ENCODE measurements around the gene CDC25B. TPM values are rescaled to one million over a fixed set of nuclear protein-coding genes. Genes with fewer than 3 reads are reported as not detected.

Gene CDC25B
- total and polyA plus RNA-seq, 2 of the 8 experiments (the other 6 are each of a cell fraction or from before 2014, with no cell fraction given) = 21.7 to 31.2 TPM

DNA sequence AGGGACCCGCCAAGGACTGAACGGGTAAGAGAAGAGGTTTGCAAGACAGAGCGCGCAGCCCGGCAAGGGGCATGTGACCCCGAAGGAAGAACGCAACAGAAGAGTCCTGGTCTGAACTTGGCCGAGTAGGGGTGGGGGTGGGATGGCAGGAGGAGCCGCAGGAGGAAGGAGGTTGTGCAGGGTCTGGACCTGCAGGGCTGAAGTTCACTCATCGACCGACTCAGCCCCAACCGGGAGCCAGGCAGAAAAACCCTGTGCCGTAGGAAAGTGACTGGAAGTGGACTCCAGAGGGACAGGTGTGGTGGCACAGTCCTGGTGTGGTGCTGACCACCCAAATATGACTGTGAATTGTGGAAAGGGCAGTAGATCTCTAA is 43.7 kb upstream of the CDC25B start:
- peaks cover 0 to 17% (median 4%) of the 10 kb centered on the region in 4 experiments; a peak in 5 of 7 replicates for H3K4me1 ChIP-seq (replicated peaks in 1 of 4; ENCODE audit: control insufficient read depth in 3 of 4, insufficient read depth in 4 of 4, low read length in 3 of 4)

More for the DNA sequence above, 43.7 kb upstream of the CDC25B start:
- Histone ChIP-seq H3K79me2 (ENCODE audit: control insufficient read depth in 1 of 2, insufficient read depth in 2 of 2, low read length in 2 of 2) (no peaks in the 10 kb centered on the region), H3K27ac (ENCODE audit: low read depth, low read length) (no peak overlapping the region), H3K4me2 (ENCODE audit: insufficient read depth in 1 of 2, low read depth in 2 of 2, low read length in 2 of 2) (peak overlapping the region; percentile 51 to 89), H3K9me3 (ENCODE audit: insufficient read depth in 2 of 2, low read depth in 1 of 2, low read length in 1 of 2) (no peaks in the 10 kb centered on the region), H2BK12ac (ENCODE audit: low read depth, low read length) (no peak overlapping the region; the same call in 1 of the 2 replicates), H3K23ac (ENCODE audit: insufficient read length) (no peak overlapping the region), H3K4ac (replicated peaks; ENCODE audit: insufficient read length, low read depth, low read length) (no peak overlapping the region), H3K14ac (ENCODE audit: insufficient read length) (no peak overlapping the region), H3K79me1 (ENCODE audit: low read depth, low read length) (no peaks in the 10 kb centered on the region; the same call in 1 of the 2 replicates), H3K4me3 (ENCODE audit: extremely low read depth in 1 of 4, insufficient read depth in 2 of 4, low read depth in 3 of 4, low read length in 4 of 4) (peak overlapping the region; percentile 16 to 50 (median 33); a peak in 5 of 8 replicates), H3K27me3 (replicated peaks in 1 of 4; ENCODE audit: control insufficient read depth in 3 of 4, extremely low read depth in 1 of 4, insufficient read depth in 3 of 4, low read length in 3 of 4) (peaks cover 4 to 22% (median 17%) of the 10 kb centered on the region in 4 experiments), H2BK20ac (ENCODE audit: low read length) (no peak overlapping the region), H3K23me2 (ENCODE audit: low read depth, low read length) (peaks cover 19% of the 10 kb centered on the region), H2BK15ac (ENCODE audit: low read length) (peak overlapping the region; percentile 98; the same call in 1 of the 2 replicates), H2AK5ac (ENCODE audit: low read depth, low read length) (peak overlapping the region; percentile 25; the same call in 1 of the 2 replicates), H3K36me3 (ENCODE audit: control insufficient read depth in 2 of 4, insufficient read depth in 4 of 4, low read length in 3 of 4) (no peaks in the 10 kb centered on the region; a peak in 2 of 8 replicates), H3K9ac (replicated peaks in 1 of 4; ENCODE audit: extremely low read depth in 1 of 4, low read depth in 3 of 4, low read length in 3 of 4) (no peak overlapping the region), H4K5ac (ENCODE audit: insufficient read length, low read depth, low read length) (peak overlapping the region; percentile 7), H4K20me1 (replicated peaks in 1 of 2; ENCODE audit: control insufficient read depth in 1 of 2, insufficient read depth in 2 of 2, low read length in 2 of 2) (peaks cover 6 to 26% of the 10 kb centered on the region in 2 experiments), H2BK5ac (ENCODE audit: low read depth, low read length) (peak overlapping the region; percentile 44; the same call in 1 of the 2 replicates), H2BK120ac (replicated peaks; ENCODE audit: low read depth, low read length) (no peak overlapping the region), H4K91ac (replicated peaks; ENCODE audit: insufficient read length, low read length) (no peak overlapping the region), H3K18ac (ENCODE audit: extremely low read depth, low read length) (peak overlapping the region; percentile 93), H4K8ac (ENCODE audit: extremely low read depth, insufficient read depth, low read length) (no peak overlapping the region), H2AFZ (ENCODE audit: low read length) (no peak overlapping the region), H3K56ac (replicated peaks; ENCODE audit: insufficient read length, low read depth, low read length) (no peak overlapping the region)
- TF ChIP-seq POLR2AphosphoS5 (IDR thresholded peaks at IDR 0.05; ENCODE audit: low read depth, low read length) (peak; percentile 17), KDM4A (IDR thresholded peaks at IDR 0.05; ENCODE audit: low read depth, low read length, severe bottlenecking) (no peak)
- ChIA-PET CTCF (ENCODE audit: partially characterized antibody) (interaction anchor here (0.7 to 18.6 kb wide), 18 partner anchors 11 to 452 kb away, joined by 3 to 308 read pairs (median 6); partner anchors contain the start of genes ADISSP, AP5S1, HSPA12B and SIGLEC1), POLR2A (ENCODE audit: partially characterized antibody) (interaction anchor here (0.8 to 5.9 kb wide), 9 partner anchors 8 to 64 kb away, joined by 3 to 46 read pairs (median 3); partner anchors contain the start of gene ADISSP)
- no peak for FAIRE-seq
- WGBS, 2 experiments (ENCODE audit: extremely low coverage in 1 of 2, insufficient coverage in 1 of 2, insufficient read length in 1 of 2, insufficient replicate concordance in 2 of 2, low coverage in 1 of 2, low lambda C conversion rate in 2 of 2, missing lambda C conversion rate in 1 of 2) = 52% methylated on average over 13 of the region's 13 CpGs; no CpG with 5 or more reads in 1 of the 2 experiments
- no peak for DNase-seq (ENCODE audit: low read depth in 1 of 2, low spot score in 2 of 2)

Measured in H1 (cell line).